SK-N-MC (cell line): Measurements from ENCODE around the gene NLGN1.

ENCODE experiments used
- DNase-seq: peaks from one replicate; pipeline ENCODE4 v3.0.0-alpha.2; 2011; ENCODE audit warnings: low read depth, low spot score
- H3K27ac ChIP-seq: fragments of 200-600 bp; sonication (generic); 2 replicates; pipeline ENCODE4 v1.5.1; 2016; ENCODE audit warnings: mixed run types
- H3K36me3 ChIP-seq: fragments of 200-600 bp; sonication (generic); 2 replicates; pipeline ENCODE4 v1.6.1; 2017; ENCODE audit warnings: antibody characterized with exemption, low read length, mixed read lengths; ENCODE audit not compliant: insufficient read depth
- H3K4me3 ChIP-seq: fragments of 200-600 bp; sonication (generic); 2 replicates; pipeline ENCODE4 v1.5.1; 2016
- H3K9ac ChIP-seq: fragments of 200-600 bp; sonication (generic); 2 replicates; pipeline ENCODE4 v1.8.0; 2017; ENCODE audit warnings: mixed run types, mixed read lengths; ENCODE audit not compliant: insufficient read length
- H3K9me3 ChIP-seq: fragments of 200-600 bp; sonication (generic); 2 replicates; pipeline ENCODE4 v1.6.1; 2017; ENCODE audit warnings: low read depth, mild to moderate bottlenecking, antibody characterized with exemption, low read length, moderate library complexity, mixed read lengths
- EZH2 ChIP-seq: fragments of 200-600 bp; sonication (generic); IDR thresholded peaks from one replicate; pipeline ENCODE4 v1.6.1; 2017; ENCODE audit warnings: antibody characterized with exemption
- FOXP2 ChIP-seq: optimal IDR thresholded peaks from 2 replicates; pipeline ENCODE3; 2011; ENCODE audit warnings: mild to moderate bottlenecking, moderate library complexity; ENCODE audit not compliant: insufficient read depth; ENCODE audit errors: extremely low read length, control extremely low read depth
- POLR2AphosphoS5 ChIP-seq: IDR thresholded peaks from 2 replicates; pipeline ENCODE4 v1.6.1; 2012; ENCODE audit warnings: mild to moderate bottlenecking, low read depth, low read length, borderline replicate concordance

NLGN1 gene

DNA sequence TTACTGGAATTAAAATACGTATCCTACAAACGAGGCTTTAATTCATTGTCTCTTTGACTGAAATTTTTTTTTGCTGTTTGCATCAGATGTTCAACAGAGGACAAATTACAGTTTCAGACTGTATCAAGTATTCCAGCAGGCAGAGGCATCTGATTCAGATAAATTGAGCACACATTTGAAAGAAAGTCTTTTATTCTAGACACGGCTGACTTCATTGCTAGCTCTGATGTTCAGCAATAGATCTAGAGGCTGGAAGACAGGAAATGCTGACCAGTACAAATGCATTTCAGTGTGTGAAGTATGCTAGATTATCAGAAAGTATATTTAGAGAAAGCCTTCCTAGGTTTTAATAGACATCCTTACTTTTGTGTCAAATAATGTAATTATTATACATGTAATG, 472.2 kb downstream of the NLGN1 start:
- TF ChIP-seq EZH2 (no peak), POLR2AphosphoS5 (no peak), FOXP2 (no peak)
- Histone ChIP-seq H3K36me3 (no peaks in the 10 kb centered on the region), H3K9ac (no peak overlapping the region), H3K27ac (no peak overlapping the region), H3K9me3 (no peaks in the 10 kb centered on the region), H3K4me3 (no peak overlapping the region)
- no peak for DNase-seq

DNA sequence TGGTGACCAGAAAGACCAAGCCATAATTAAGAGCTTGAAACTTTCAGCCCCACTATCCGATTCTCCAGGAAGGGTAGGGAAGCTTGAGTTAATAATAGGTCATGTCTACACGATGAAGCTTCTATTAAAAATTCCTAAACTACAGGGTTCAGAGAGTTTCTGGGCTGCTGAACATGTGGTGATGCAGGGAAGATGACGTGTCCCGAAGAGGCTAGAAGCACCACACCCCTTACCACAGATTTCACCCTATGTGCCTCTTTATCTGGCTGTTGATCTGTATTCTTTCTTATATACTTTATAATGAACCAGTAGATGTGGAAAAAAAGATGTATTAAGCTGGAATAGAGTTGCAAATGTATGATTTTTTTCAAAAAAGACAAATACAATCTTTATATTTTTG, 473.4 kb downstream of the NLGN1 start:
- H3K36me3 ChIP-seq: no peaks in the 10 kb centered on the region
- TF ChIP-seq FOXP2 (no peak), EZH2 (no peak), POLR2AphosphoS5 (no peak)
- no peak overlapping the region for H3K9ac ChIP-seq
- no peak overlapping the region for H3K4me3 ChIP-seq
- 0 out of 2 replicates have a peak overlapping the region, but pooled peaks have one; percentile 15 for H3K27ac ChIP-seq
- no peaks in the 10 kb centered on the region for H3K9me3 ChIP-seq
- DNase-seq: no peak

DNA sequence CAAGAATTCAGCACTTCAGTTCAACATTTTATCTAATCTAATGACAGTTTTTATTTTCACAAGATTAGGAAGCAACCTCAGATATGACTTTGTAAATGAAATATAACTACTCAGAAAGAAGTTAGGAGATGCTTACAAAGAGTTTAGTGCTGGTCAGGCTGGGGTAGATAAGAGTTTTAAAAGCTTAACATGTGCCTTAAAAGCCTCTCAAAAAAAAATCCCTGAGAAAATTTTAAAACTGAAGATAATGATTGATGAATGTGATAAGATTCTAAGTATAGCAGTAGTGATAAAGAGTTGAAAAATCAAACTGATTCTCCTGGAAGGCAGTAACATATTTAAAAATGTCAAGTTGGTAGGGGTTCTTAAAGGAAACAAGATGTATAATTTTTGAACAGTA, 478.2 kb downstream of the NLGN1 start:
- H3K27ac ChIP-seq: peak overlapping the region; percentile 33; the same call in 1 of the 2 replicates
- DNase-seq: no peak
- TF ChIP-seq FOXP2: no peak
- TF ChIP-seq EZH2: no peak
- no peak for TF ChIP-seq POLR2AphosphoS5
- H3K9me3 ChIP-seq: no peaks in the 10 kb centered on the region
- H3K36me3 ChIP-seq: no peaks in the 10 kb centered on the region
- no peak overlapping the region for H3K4me3 ChIP-seq
- no peak overlapping the region for H3K9ac ChIP-seq

DNA sequence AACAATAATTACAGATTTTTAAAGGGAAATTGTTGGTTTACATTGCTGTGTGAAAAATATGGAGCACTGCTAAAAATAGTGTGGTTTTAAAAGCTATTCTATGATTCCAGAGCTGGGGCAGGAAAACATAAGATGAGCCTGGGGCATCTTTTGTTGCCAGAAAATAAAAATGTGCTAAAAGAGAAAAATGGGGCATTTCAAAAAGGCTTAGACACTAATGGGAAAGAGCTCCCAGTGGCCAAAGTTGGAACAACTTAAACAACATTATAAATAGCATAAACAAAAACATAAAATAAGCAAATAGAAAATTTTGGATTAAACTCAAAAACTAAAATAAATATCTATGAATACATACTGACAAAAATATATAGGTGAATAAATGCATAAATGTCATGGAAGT, 478.9 kb downstream of the NLGN1 start:
- no peaks in the 10 kb centered on the region for H3K9me3 ChIP-seq
- DNase-seq: no peak
- TF ChIP-seq EZH2 (no peak), POLR2AphosphoS5 (no peak), FOXP2 (no peak)
- no peak overlapping the region for H3K4me3 ChIP-seq
- H3K27ac ChIP-seq: no peak overlapping the region; the same call in 1 of the 2 replicates
- no peaks in the 10 kb centered on the region for H3K36me3 ChIP-seq
- H3K9ac ChIP-seq: no peak overlapping the region

DNA sequence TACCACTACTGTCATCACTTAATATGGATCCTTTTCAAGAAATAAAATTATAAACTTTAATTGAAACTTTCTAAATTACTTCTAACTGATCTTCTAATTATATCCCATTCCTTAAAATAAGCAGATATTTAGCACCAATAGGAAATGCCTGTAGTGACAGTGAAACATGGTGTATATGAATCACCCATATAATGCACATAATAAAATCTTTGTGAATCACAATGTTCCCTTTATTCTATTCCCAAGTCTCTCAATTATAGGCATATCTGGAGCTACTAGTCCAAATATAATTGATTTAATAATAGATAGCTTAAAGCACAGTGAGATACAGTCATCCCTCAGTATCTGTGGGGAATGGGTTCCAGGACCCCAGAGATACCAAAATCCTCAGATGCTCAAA, 490.3 kb downstream of the NLGN1 start:
- Histone ChIP-seq H3K4me3 (no peak overlapping the region), H3K27ac (no peak overlapping the region), H3K9me3 (no peaks in the 10 kb centered on the region), H3K9ac (no peak overlapping the region), H3K36me3 (no peaks in the 10 kb centered on the region)
- TF ChIP-seq FOXP2 (no peak), POLR2AphosphoS5 (no peak), EZH2 (no peak)
- no peak for DNase-seq

DNA sequence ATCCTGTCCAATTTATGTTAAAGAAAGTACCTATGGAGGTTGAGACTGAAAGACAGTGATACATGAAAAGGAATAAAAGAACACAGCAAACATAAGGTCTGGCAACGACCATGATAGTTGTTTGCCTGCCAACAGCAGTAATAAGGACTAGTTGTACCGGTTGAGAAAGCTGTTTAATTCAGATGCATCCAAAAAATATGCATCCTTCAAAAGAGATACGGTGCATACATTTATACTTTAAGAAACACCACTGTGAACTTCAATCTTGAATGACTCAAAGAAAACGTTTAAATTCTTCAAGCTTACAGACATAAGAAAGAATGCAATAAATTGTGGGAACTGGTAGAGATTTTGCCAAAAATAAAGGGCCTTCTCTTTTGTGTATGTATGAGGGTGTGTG, 492.1 kb downstream of the NLGN1 start:
- Histone ChIP-seq H3K4me3 (no peak overlapping the region), H3K9ac (no peak overlapping the region), H3K27ac (no peak overlapping the region), H3K9me3 (no peaks in the 10 kb centered on the region), H3K36me3 (no peaks in the 10 kb centered on the region)
- no peak for TF ChIP-seq POLR2AphosphoS5
- no peak for TF ChIP-seq FOXP2
- no peak for DNase-seq

DNA sequence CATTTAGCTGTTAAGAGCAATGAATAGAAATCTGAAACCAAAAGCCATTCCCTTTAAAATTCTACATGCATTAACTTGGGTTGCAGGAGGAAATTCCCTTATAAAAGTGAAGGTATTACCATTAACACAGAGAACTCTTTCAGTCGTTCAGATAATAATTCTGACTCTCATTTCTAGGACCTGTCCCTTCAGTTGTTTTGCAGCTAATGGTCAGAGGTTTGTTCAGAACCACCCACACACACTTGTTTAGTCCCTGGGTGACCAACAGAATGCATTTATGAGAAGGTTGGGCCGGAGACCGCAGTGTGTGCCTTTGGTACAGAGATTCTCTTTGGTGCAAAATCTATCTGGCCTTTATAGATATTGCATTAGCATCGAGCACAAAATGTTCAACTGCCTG, 492.5 kb downstream of the NLGN1 start:
- TF ChIP-seq FOXP2 (no peak), EZH2 (no peak)
- no peak overlapping the region for H3K27ac ChIP-seq
- no peaks in the 10 kb centered on the region for H3K36me3 ChIP-seq
- H3K9ac ChIP-seq: no peak overlapping the region
- DNase-seq: no peak
- H3K9me3 ChIP-seq: no peaks in the 10 kb centered on the region
- no peak overlapping the region for H3K4me3 ChIP-seq

DNA sequence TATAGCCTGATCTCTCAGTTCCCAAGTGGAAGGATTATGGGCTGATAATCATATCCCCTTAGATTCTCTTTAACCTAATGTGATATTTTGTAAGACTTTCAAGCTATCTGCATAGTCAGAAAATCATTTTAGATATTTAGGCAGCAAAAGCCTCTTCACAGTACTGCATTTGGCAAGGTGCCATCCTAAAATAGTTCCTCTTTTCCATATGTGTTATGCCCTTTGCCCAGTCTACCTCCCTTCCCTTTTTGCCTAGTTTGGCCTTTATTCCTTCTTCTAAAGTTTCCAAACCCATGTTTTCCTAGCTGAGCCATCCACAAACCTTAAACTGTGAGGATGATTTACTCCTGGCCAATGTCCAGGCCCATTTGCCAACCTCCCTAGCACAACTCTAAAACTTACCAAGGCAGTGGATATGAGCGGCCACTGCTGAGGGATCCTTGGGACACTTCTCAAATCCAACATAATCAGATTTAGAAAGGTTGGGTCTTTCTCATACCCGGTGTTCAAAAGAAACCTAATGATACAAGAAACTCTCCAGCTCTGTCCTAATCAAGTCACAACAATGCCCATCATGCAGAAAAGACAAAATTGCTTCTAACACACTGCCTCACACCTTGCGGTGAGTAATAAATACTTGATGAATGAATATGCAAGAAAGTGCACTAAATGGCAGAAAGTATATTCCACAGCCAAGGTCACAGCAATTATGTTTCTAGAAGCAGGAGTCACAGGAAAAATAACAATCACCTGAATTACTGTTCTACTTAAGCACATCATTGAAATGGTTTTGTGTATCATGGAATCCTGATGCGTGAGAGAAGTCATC, 493.9 kb downstream of the NLGN1 start:
- no peak overlapping the region for H3K27ac ChIP-seq
- DNase-seq: no peak
- H3K36me3 ChIP-seq: no peaks in the 10 kb centered on the region
- no peak overlapping the region for H3K4me3 ChIP-seq
- no peak for TF ChIP-seq POLR2AphosphoS5
- no peak for TF ChIP-seq EZH2
- TF ChIP-seq FOXP2: no peak
- H3K9me3 ChIP-seq: no peaks in the 10 kb centered on the region
- H3K9ac ChIP-seq: no peak overlapping the region

DNA sequence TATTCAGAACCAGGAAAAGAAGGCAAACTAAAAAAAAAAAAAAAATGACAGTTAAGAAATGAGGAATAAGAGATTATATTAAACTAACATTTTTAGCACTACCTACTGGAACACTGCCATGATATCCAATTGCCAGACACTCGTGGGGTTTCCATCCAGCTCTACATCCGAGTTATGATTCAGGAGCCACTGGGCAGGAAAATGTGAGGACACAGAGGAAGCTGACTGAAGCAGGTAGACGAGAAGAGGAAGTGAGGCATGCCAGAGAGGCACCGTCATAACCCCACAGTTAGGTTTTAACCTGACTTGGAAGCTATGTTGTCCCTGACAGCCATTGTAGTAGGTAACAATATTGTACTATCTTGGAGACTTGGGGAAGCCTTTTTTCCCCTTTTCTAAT, 495.0 kb downstream of the NLGN1 start:
- DNase-seq: no peak
- TF ChIP-seq FOXP2 (no peak), EZH2 (no peak)
- no peaks in the 10 kb centered on the region for H3K36me3 ChIP-seq
- no peak overlapping the region for H3K9ac ChIP-seq
- H3K4me3 ChIP-seq: no peak overlapping the region
- no peaks in the 10 kb centered on the region for H3K9me3 ChIP-seq
- H3K27ac ChIP-seq: no peak overlapping the region

DNA sequence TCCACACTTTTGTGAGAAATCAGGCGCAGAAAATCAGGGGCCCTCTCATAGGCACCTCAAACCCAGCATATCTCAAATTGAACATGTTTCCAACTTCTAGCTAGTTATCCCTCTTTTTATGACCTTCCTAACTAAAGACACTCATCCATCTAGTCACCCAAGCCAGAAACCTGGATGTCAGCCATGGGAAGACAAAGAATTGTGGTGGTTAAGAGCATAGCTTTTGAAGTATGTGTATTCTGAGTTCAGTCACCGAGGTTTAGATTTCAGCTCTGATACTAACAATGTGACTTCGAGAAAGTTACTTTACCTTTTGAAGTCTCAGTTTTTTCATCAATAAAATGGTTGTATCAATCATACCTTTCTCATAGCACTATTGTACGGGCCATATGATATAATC, 495.5 kb downstream of the NLGN1 start:
- Histone ChIP-seq H3K36me3 (no peaks in the 10 kb centered on the region), H3K4me3 (no peak overlapping the region), H3K9me3 (no peaks in the 10 kb centered on the region), H3K9ac (no peak overlapping the region), H3K27ac (no peak overlapping the region)
- TF ChIP-seq EZH2 (no peak), POLR2AphosphoS5 (no peak), FOXP2 (no peak)
- no peak for DNase-seq
